IMR-90 (cell line): ENCODE data around the gene SYNE2. TPM values are rescaled to one million over a fixed set of nuclear protein-coding genes. Genes with fewer than 3 reads are reported as not detected.

Experiments
- ATAC-seq: fragments of 200-7000 bp; cut with Tn5 transposase; 2 replicates; pipeline ENCODE4 v1.9.1; 2020; ENCODE audit warnings: low read depth, mild to moderate bottlenecking, moderate library complexity
- BruUV-seq: library from RNA; stranded (reverse); fragments of 400-500 nt; replicated peaks from 2 replicates; lab custom pipeline; 2021; lab: Mats Ljungman, UMichigan
- CTCF ChIA-PET: fragments of 300-600 bp; formaldehyde crosslinking; extraction: SDS; loops from one replicate; lab custom pipeline; 2021; ENCODE audit warnings: antibody characterized with exemption; lab: Yijun Ruan, JAX
- POLR2A ChIA-PET: fragments of 300-600 bp; sonication (Branson Sonifier 250); formaldehyde crosslinking; loops from one replicate; lab custom pipeline; 2022; ENCODE audit warnings: antibody characterized with exemption; ENCODE audit not compliant: unreplicated experiment; lab: Charles Lee
- DNase-seq: peaks from one replicate; pipeline ENCODE4 v3.0.0; 2013
- H2AFZ ChIP-seq: replicated peaks from 2 replicates; pipeline ENCODE3; 2013; ENCODE audit warnings: low read length, mild to moderate bottlenecking; ENCODE audit not compliant: poor library complexity
- H2AK5ac ChIP-seq: 2 replicates; pipeline ENCODE4 v1.6.1; 2013; ENCODE audit warnings: low read depth, low read length, inconsistent platforms
- H2AK9ac ChIP-seq: replicated peaks from 2 replicates; pipeline ENCODE3; 2013; ENCODE audit warnings: mild to moderate bottlenecking, low read depth, low read length, moderate library complexity; ENCODE audit not compliant: poor library complexity
- H2BK120ac ChIP-seq: 2 replicates; pipeline ENCODE4 v1.6.1; 2013; ENCODE audit warnings: low read depth, low read length, inconsistent platforms
- H2BK15ac ChIP-seq: 3 replicates; pipeline ENCODE4 v1.6.1; 2013; ENCODE audit warnings: low read depth, low read length, inconsistent platforms
- H2BK20ac ChIP-seq: 2 replicates; pipeline ENCODE4 v1.6.1; 2013; ENCODE audit warnings: low read depth, mild to moderate bottlenecking, inconsistent platforms, low read length, moderate library complexity
- H2BK5ac ChIP-seq: 2 replicates; pipeline ENCODE4 v1.6.1; 2013; ENCODE audit warnings: mild to moderate bottlenecking, low read depth, low read length, inconsistent platforms; ENCODE audit not compliant: poor library complexity, severe bottlenecking
- H3K14ac ChIP-seq: replicated peaks from 2 replicates; pipeline ENCODE4 v1.6.1; 2013; ENCODE audit warnings: low read depth, low read length, inconsistent platforms
- H3K18ac ChIP-seq: 2 replicates; pipeline ENCODE4 v1.6.1; 2013; ENCODE audit warnings: low read depth, low read length, control low read depth
- H3K23ac ChIP-seq: 2 replicates; pipeline ENCODE4 v1.6.1; 2013; ENCODE audit warnings: low read depth, low read length, inconsistent platforms
- H3K27ac ChIP-seq: 2 replicates; pipeline ENCODE4 v1.5.1; 2013; ENCODE audit warnings: mild to moderate bottlenecking, control low read depth, low read length; ENCODE audit not compliant: insufficient read depth
- H3K27me3 ChIP-seq: 2 replicates; pipeline ENCODE4 v1.6.1; 2013; ENCODE audit warnings: low read length; ENCODE audit not compliant: control insufficient read depth, insufficient read depth
- H3K36me3 ChIP-seq: 2 replicates; pipeline ENCODE4 v1.6.1; 2013; ENCODE audit warnings: low read length, mixed read lengths; ENCODE audit not compliant: control insufficient read depth, insufficient read depth
- H3K4ac ChIP-seq: 2 replicates; pipeline ENCODE4 v1.6.1; 2013; ENCODE audit warnings: low read depth, low read length, inconsistent platforms
- H3K4me1 ChIP-seq: 2 replicates; pipeline ENCODE4 v1.6.1; 2013; ENCODE audit warnings: low read length, mixed read lengths; ENCODE audit not compliant: control insufficient read depth, insufficient read depth
- H3K4me2 ChIP-seq: 2 replicates; pipeline ENCODE4 v1.6.1; 2013; ENCODE audit warnings: low read depth, mild to moderate bottlenecking, control low read depth, low read length, moderate library complexity
- H3K4me3 ChIP-seq: 2 replicates; pipeline ENCODE4 v1.5.1; 2013; ENCODE audit warnings: low read depth, mild to moderate bottlenecking, control low read depth, low read length, moderate library complexity; ENCODE audit not compliant: insufficient read depth
- H3K56ac ChIP-seq: 2 replicates; pipeline ENCODE4 v1.6.1; 2013; ENCODE audit warnings: low read length, inconsistent platforms; ENCODE audit not compliant: insufficient read depth; ENCODE audit errors: extremely low read depth
- H3K79me1 ChIP-seq, 2 experiments: 2 replicates each; pipeline ENCODE4 v1.6.1; 2013; ENCODE audit warnings: low read length in 2 of 2, inconsistent platforms in 1 of 2, low read depth in 1 of 2
- H3K9ac ChIP-seq: 2 replicates; pipeline ENCODE4 v1.6.1; 2013; ENCODE audit warnings: low read depth, low read length, control low read depth
- H3K9me1 ChIP-seq: 2 replicates; pipeline ENCODE4 v1.6.1; 2013; ENCODE audit warnings: low read length, inconsistent platforms; ENCODE audit not compliant: insufficient read depth
- H3K9me3 ChIP-seq: 2 replicates; pipeline ENCODE4 v1.6.1; 2013; ENCODE audit warnings: low read length; ENCODE audit not compliant: control insufficient read depth, insufficient read depth
- H4K20me1 ChIP-seq: 2 replicates; pipeline ENCODE4 v1.6.1; 2013; ENCODE audit warnings: low read length, inconsistent platforms; ENCODE audit not compliant: insufficient read depth
- H4K5ac ChIP-seq: 2 replicates; pipeline ENCODE4 v1.6.1; 2013; ENCODE audit warnings: mild to moderate bottlenecking, low read depth, low read length, control low read depth
- H4K8ac ChIP-seq, 2 experiments: 2 replicates each; pipeline ENCODE4 v1.6.1; 2013; ENCODE audit warnings: low read depth in 2 of 2, low read length in 2 of 2, control low read depth in 1 of 2, inconsistent platforms in 1 of 2
- H4K91ac ChIP-seq: 2 replicates; pipeline ENCODE4 v1.6.1; 2013; ENCODE audit warnings: low read depth, low read length, inconsistent platforms; ENCODE audit not compliant: insufficient read depth
- BHLHE40 ChIP-seq: fragments of 150-350 bp; IDR thresholded peaks from 2 replicates; pipeline ENCODE4 v1.6.1; 2016; ENCODE audit warnings: mild to moderate bottlenecking, low read depth, low read length
- CEBPB ChIP-seq: IDR thresholded peaks from 2 replicates; pipeline ENCODE4 v1.6.1; 2012; ENCODE audit warnings: low read depth, low read length, improper control_type of control experiment
- CHD1 ChIP-seq: IDR thresholded peaks from 2 replicates; pipeline ENCODE4 v1.6.1; 2012; ENCODE audit warnings: low read depth, low read length, improper control_type of control experiment
- CTCF ChIP-seq: conservative IDR thresholded peaks from 2 replicates; pipeline ENCODE4 v1.5.1; 2012; ENCODE audit warnings: mild to moderate bottlenecking, low read depth, low read length, improper control_type of control experiment
- ELK1 ChIP-seq: fragments of 150-350 bp; IDR thresholded peaks from 2 replicates; pipeline ENCODE4 v1.6.1; 2016; ENCODE audit warnings: low read depth, mild to moderate bottlenecking, low read length, moderate library complexity, borderline replicate concordance
- FOS ChIP-seq: fragments of 150-350 bp; IDR thresholded peaks from 2 replicates; pipeline ENCODE4 v1.6.1; 2016; ENCODE audit warnings: low read depth, low read length
- MAFK ChIP-seq: IDR thresholded peaks from 2 replicates; pipeline ENCODE4 v1.6.1; 2012; ENCODE audit warnings: low read depth, low read length, improper control_type of control experiment
- MAZ ChIP-seq: IDR thresholded peaks from 2 replicates; pipeline ENCODE4 v1.6.1; 2012; ENCODE audit warnings: low read depth, mild to moderate bottlenecking, low read length, improper control_type of control experiment, moderate library complexity, borderline replicate concordance
- MXI1 ChIP-seq: IDR thresholded peaks from 2 replicates; pipeline ENCODE4 v1.6.1; 2012; ENCODE audit warnings: low read depth, mild to moderate bottlenecking, low read length, moderate library complexity, borderline replicate concordance
- NFE2L2 ChIP-seq: fragments of 150-350 bp; IDR thresholded peaks from 2 replicates; pipeline ENCODE4 v1.6.1; 2016; ENCODE audit warnings: low read depth, mild to moderate bottlenecking, low read length
- POLR2A ChIP-seq: IDR thresholded peaks from 2 replicates; pipeline ENCODE4 v1.6.1; 2012; ENCODE audit warnings: mild to moderate bottlenecking, low read depth, low read length
- RAD21 ChIP-seq: IDR thresholded peaks from 2 replicates; pipeline ENCODE4 v1.6.1; 2012; ENCODE audit warnings: low read length, improper control_type of control experiment
- RCOR1 ChIP-seq: IDR thresholded peaks from 2 replicates; pipeline ENCODE4 v1.6.1; 2012; ENCODE audit warnings: mild to moderate bottlenecking, low read length, improper control_type of control experiment; ENCODE audit not compliant: insufficient replicate concordance
- RFX5 ChIP-seq: IDR thresholded peaks from 2 replicates; pipeline ENCODE4 v1.8.0; 2012; ENCODE audit warnings: low read depth, mild to moderate bottlenecking, low read length, moderate library complexity
- SMC3 ChIP-seq: fragments of 150-350 bp; IDR thresholded peaks from 2 replicates; pipeline ENCODE4 v1.6.1; 2016; ENCODE audit warnings: low read depth, mild to moderate bottlenecking, antibody characterized with exemption, low read length, moderate library complexity
- USF2 ChIP-seq: fragments of 150-350 bp; IDR thresholded peaks from 2 replicates; pipeline ENCODE4 v1.6.1; 2017; ENCODE audit warnings: mild to moderate bottlenecking, antibody characterized with exemption, low read length, low read depth
- WGBS, 2 experiments: methylation state at CpG; one replicate each; pipeline versions ENCODE4 v1.1.5 to v1.1.7; 2013; ENCODE audit warnings: missing lambda C conversion rate in 2 of 2; ENCODE audit not compliant: insufficient read length in 1 of 2; ENCODE audit errors: extremely low coverage in 2 of 2; 5-methylcytosine and 5-hydroxymethylcytosine counted together
- dilution Hi-C: fragments of 300-500 bp; cut with HindIII; formaldehyde crosslinking; loops from one replicate; pipeline ENCODE4 v1.14.3; 2018; ENCODE audit warnings: low sequenced_read_pairs; ENCODE audit not compliant: unreplicated experiment
- in situ Hi-C: fragments of 300-500 bp; cut with MboI; formaldehyde crosslinking; loops from 3 replicates; pipeline ENCODE4 v1.14.3; 2019; ENCODE audit warnings: low sequenced_read_pairs, inconsistent platforms, mixed read lengths
- intact Hi-C: fragments of 100-400 bp; cut with micrococcal nuclease; formaldehyde crosslinking; loops from 2 replicates; pipeline ENCODE4 v1.10.0; 2022
- polyA plus RNA-seq, 3 experiments: library from polyadenylated mRNA; depleted of rRNA; stranded (reverse); fragments of >200 nt; gene quantifications; 2 replicates each; pipeline ENCODE4 v1.2.3, GENCODE V29; 2012; ENCODE audit warnings: low replicate concordance in 1 of 3
- total RNA-seq: library from RNA; depleted of rRNA; stranded (reverse); fragments of >200 nt; gene quantifications from 2 replicates; pipeline ENCODE4 v1.2.3, GENCODE V29; 2012

Gene SYNE2
- total and polyA plus RNA-seq, 2 of the 4 experiments (the other 2 are of a cell fraction), result 5.2 to 28.9 TPM

GRCh38 chr14:64125270-64125669 lies 272.5 kb downstream of the SYNE2 start:
- no peak overlapping the region for H2AFZ ChIP-seq
- CTCF ChIA-PET, result interaction anchor here (1.1 kb wide), 1 partner anchor 19 kb away, joined by 3 read pairs; no protein-coding TSS in a partner anchor
- no peaks in the 10 kb centered on the region for H3K79me1 ChIP-seq
- no peak overlapping the region for H2BK15ac ChIP-seq
- no peak overlapping the region for H3K27ac ChIP-seq
- in situ Hi-C loops, result no loop called here
- no peak overlapping the region for H3K4me3 ChIP-seq
- H2AK9ac ChIP-seq, result no peak overlapping the region
- H4K20me1 ChIP-seq, result no peaks in the 10 kb centered on the region
- dilution Hi-C loops, result no loop called here
- DNase-seq (no peak), ATAC-seq (no peak)
- POLR2A ChIA-PET, result no interaction called here
- H4K91ac ChIP-seq, result no peak overlapping the region
- no TSS peak for BruUV-seq
- H3K18ac ChIP-seq, result no peak overlapping the region
- 80% methylated on average over 1 of the region's 2 CpGs; no CpG with 5 or more reads in 1 of the 2 experiments for WGBS, 2 experiments
- H3K9ac ChIP-seq, result no peak overlapping the region
- H2BK120ac ChIP-seq, result no peak overlapping the region
- no peak overlapping the region for H3K23ac ChIP-seq
- H3K36me3 ChIP-seq, result peaks cover 4% of the 10 kb centered on the region
- intact Hi-C loops, result no loop called here
- H3K9me3 ChIP-seq, result no peaks in the 10 kb centered on the region
- H2BK5ac ChIP-seq, result no peak overlapping the region
- H4K5ac ChIP-seq, result no peak overlapping the region
- H3K4me2 ChIP-seq, result no peak overlapping the region
- peaks cover 3% of the 10 kb centered on the region; the same call in 1 of the 2 replicates for H3K9me1 ChIP-seq
- no peaks in the 10 kb centered on the region for H3K27me3 ChIP-seq
- no peak for TF ChIP-seq USF2
- no peak for TF ChIP-seq CTCF
- no peak for TF ChIP-seq CEBPB
- TF ChIP-seq POLR2A, result no peak
- TF ChIP-seq RCOR1, result no peak
- TF ChIP-seq BHLHE40, result no peak
- no peak for TF ChIP-seq FOS
- TF ChIP-seq RFX5, result no peak
- no peak for TF ChIP-seq MAZ
- no peak for TF ChIP-seq MXI1
- TF ChIP-seq CHD1, result no peak
- no peak for TF ChIP-seq ELK1
- TF ChIP-seq NFE2L2, result no peak
- no peak for TF ChIP-seq RAD21
- no peak for TF ChIP-seq MAFK
- TF ChIP-seq SMC3, result no peak
- no peak overlapping the region for H2AK5ac ChIP-seq
- H3K4ac ChIP-seq, result no peak overlapping the region
- no peaks in the 10 kb centered on the region for H3K4me1 ChIP-seq
- no peak overlapping the region for H2BK20ac ChIP-seq
- no peak overlapping the region for H3K56ac ChIP-seq
- H4K8ac ChIP-seq, result no peak overlapping the region
- no peak overlapping the region for H3K14ac ChIP-seq
